ENCODE measurements around the gene OR51L1.

- no peak for TF ChIP-seq CTCF (IDR thresholded peaks at IDR 0.05)
- no peak for TF ChIP-seq POLR2A (IDR thresholded peaks at IDR 0.05)
Measured at GRCh38 chr11:4947505-4947904, 47.1 kb upstream of the OR51L1 start, which contains the start of gene OR51A4.
